Coronary artery (tissue), 2 donors: ENCODE data around the gene SMAD6.
"Not testable (repeated sequence)": the region's sequence is repeated elsewhere in the genome, so short reads cannot be mapped to it uniquely, and the experiment has no call there.

ENCODE experiments used
- DNase-seq: peaks from one replicate; pipeline ENCODE4 v3.0.0-alpha.2; 2017; ENCODE audit warnings: low spot score
- H3K27ac ChIP-seq, 2 donors: fragments of 200-600 bp; sonication (generic); one replicate each; pipeline ENCODE4 v1.5.1; 2016 to 2019
- H3K4me3 ChIP-seq: fragments of 200-600 bp; sonication (generic); 2 replicates; pipeline ENCODE4 v1.5.1; 2016; ENCODE audit warnings: mild to moderate bottlenecking, moderate library complexity
- TF ChIP-seq, protein P1 (sequence below): fragments of 200-600 bp; sonication (generic); IDR thresholded peaks from one replicate; pipeline ENCODE4 v1.5.1; 2019; ENCODE audit warnings: antibody characterized with exemption

Gene SMAD6

DNA sequence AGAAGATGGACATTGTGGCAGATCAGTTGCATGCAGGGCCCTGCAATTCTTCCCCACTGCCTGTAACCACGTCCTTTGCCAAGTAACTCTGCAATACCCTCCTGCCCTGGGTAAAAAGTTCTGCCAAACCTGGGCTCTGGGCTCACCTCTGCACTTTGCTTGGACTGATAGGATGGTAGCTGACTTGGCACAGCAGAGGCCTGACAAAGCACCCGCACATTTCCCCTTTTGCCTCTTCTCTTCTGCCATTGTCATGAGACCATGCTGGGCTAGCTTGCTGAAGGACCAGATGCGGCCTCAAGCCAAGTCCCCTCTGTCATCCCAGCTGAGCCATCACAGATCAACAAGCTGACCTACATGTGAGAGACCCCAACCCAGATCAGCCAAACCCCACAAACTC, 122.4 kb downstream of the SMAD6 start:
- TF ChIP-seq, protein P1, sequence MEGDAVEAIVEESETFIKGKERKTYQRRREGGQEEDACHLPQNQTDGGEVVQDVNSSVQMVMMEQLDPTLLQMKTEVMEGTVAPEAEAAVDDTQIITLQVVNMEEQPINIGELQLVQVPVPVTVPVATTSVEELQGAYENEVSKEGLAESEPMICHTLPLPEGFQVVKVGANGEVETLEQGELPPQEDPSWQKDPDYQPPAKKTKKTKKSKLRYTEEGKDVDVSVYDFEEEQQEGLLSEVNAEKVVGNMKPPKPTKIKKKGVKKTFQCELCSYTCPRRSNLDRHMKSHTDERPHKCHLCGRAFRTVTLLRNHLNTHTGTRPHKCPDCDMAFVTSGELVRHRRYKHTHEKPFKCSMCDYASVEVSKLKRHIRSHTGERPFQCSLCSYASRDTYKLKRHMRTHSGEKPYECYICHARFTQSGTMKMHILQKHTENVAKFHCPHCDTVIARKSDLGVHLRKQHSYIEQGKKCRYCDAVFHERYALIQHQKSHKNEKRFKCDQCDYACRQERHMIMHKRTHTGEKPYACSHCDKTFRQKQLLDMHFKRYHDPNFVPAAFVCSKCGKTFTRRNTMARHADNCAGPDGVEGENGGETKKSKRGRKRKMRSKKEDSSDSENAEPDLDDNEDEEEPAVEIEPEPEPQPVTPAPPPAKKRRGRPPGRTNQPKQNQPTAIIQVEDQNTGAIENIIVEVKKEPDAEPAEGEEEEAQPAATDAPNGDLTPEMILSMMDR = no peak
- DNase-seq = no peak
- H3K27ac ChIP-seq = no peak overlapping the region
- H3K4me3 ChIP-seq = no peak overlapping the region

DNA sequence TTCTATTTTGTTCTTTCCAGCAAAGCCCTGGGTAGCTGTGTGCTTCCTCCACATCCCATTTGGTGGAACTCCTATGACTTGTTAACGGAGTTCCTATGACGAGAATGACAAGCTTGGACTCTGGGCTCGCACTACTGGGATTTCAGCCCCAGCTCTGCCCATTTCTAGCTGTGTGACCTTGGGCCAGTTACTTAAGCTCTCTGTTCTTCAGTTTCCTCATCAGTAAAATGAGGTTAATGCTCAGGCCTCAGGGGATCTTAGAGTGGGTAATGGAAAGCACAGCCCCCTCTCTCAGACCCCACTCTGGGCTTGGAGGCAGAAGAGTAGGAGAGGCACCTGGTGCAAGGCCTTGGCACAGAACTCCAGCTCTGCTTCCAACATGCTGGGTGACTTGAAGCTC, 123.1 kb downstream of the SMAD6 start:
- TF ChIP-seq, protein P1 = no peak
- no peak for DNase-seq
- no peak overlapping the region for H3K27ac ChIP-seq
- H3K4me3 ChIP-seq = no peak overlapping the region

DNA sequence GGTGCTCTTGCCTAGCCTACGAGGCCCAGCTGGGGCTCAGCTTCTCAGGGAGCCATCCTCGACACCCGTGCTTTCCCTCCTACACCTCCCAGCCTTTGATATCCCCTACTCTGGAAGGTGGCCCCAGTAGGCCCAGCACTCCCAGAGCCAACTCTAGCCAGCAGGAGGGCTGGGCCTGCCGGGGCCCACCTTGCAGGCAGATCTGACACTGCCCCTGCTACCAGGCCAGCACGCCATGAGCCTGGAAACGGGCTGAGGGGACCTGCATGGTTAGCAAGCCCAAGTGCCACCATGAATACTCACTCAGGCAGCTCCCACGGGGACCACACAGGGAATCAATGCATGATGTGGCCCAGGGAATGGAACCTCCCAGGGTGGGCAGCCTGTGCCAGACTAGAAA, 123.7 kb downstream of the SMAD6 start:
- TF ChIP-seq, protein P1 = no peak
- Histone ChIP-seq H3K27ac (no peak overlapping the region), H3K4me3 (no peak overlapping the region)
- no peak for DNase-seq

DNA sequence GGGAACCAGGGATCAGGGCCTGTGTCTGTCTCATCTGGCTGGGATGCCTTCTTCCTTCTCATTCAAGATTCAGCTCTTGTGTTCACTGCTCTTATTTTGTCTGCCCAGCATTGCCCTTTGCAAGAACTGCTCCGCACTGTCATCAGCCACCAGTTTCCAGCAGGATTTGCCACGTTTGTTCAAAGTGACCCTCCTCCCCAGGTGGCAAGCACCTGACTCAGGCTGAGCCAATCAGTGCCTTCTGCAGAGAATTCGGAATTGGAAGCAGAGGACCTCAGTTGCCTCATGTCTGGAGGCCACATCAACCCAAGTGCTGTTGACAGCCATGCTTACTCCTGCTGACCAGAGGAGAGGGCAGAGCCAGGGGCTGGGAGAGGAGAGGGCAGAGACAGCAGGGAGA, 124.5 kb downstream of the SMAD6 start:
- no peak for DNase-seq
- TF ChIP-seq, protein P1 = no peak
- H3K4me3 ChIP-seq = no peak overlapping the region
- no peak overlapping the region for H3K27ac ChIP-seq

DNA sequence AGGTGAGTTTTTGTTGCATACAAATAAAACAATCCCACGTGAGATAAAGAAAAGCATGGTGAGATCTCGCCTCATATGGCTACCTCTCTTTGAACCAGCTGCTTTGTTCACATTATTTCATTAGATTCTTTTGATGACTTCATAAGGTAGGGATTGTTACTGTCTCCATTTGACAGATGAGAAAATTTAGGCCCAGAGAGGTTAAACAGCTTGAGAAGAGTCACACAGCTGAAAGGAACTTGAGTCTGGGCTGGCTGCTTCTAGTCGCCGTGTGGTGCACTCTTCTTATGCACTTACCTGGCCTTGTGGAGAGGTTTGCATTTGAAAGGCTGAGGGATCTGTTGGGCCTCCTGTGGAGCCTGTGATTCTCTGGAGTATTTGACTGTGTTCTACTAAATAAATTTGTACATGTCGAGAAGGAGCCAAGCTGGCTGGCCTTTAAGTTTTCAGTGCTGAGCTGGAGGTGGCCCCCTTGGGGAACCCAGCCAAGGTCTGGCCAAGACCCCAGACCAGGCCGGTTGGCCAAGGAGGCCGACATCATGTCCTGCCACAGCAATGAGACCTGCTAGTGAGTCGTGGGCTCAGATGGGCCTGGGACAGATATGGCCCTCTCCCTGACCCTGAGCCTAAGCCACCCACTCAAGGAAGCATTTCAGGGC, 125.1 kb downstream of the SMAD6 start:
- H3K4me3 ChIP-seq = no peak overlapping the region
- TF ChIP-seq, protein P1 = no peak
- DNase-seq = no peak
- H3K27ac ChIP-seq = no peak overlapping the region

DNA sequence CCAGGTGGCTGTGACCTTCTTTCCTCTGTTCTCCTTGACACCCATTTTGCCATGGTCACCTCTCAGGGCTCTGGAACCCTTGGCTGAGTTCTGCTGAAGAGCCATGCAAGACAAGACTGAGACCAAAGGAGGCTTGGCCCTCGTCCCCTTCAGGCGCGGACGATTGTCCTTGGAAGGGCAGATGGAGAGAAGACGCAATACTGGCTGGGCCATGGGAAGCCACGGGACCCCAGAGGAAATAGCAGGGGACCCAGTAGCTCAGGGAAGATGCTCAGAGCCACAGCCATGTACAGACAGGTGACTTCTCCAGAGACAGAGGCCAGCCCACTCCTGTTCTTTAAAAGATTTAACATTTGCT, 125.6 kb downstream of the SMAD6 start:
- Histone ChIP-seq H3K27ac (no peak overlapping the region), H3K4me3 (no peak overlapping the region)
- DNase-seq = no peak
- TF ChIP-seq, protein P1 = no peak

DNA sequence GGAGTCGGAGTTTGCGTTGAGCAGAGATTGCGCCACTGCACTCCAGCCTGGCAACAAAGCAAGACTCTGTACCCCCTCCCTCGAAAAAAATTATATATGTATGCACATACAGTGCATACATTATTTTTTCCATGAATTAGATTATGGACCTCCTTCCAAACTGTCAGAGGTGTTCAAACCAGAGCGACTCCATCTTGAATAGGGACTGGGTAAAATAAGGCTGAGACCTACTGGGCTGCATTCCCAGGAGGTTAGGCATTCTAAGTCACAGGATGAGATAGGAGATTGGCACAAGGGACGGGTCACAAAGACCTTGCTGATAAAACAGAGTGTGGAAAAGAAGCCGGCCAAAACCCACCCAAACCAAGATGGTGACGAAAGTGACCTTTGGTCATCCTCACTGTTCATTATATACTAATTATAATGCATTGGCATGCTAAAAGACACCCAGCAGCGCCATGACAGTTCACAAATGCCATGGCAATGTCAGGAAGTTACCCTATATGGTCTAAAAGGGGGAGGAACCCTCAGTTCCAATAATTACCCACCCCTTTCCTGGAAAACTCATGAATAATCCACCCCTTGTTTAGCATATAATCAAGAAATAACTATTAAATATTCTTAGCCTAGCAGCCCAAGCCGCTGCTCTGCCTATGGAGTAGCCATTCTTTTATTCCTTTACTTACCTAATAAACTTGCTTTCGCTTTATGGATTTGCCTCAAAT, 126.9 kb downstream of the SMAD6 start:
- not testable (repeated sequence) for H3K4me3 ChIP-seq, DNase-seq, H3K27ac ChIP-seq
